IMR-90 (cell line): ENCODE data around the gene TEDC1. TPM values are rescaled to one million over a fixed set of nuclear protein-coding genes. Genes with fewer than 3 reads are reported as not detected.

ENCODE experiments used
- ATAC-seq: fragments of 200-7000 bp; cut with Tn5 transposase; 2 replicates; pipeline ENCODE4 v1.9.1; 2020; ENCODE audit warnings: low read depth, mild to moderate bottlenecking, moderate library complexity
- BruUV-seq: library from RNA; stranded (reverse); fragments of 400-500 nt; replicated peaks from 2 replicates; lab custom pipeline; 2021; lab: Mats Ljungman, UMichigan
- CTCF ChIA-PET: fragments of 300-600 bp; formaldehyde crosslinking; extraction: SDS; loops from one replicate; lab custom pipeline; 2021; ENCODE audit warnings: antibody characterized with exemption; lab: Yijun Ruan, JAX
- POLR2A ChIA-PET: fragments of 300-600 bp; sonication (Branson Sonifier 250); formaldehyde crosslinking; loops from one replicate; lab custom pipeline; 2022; ENCODE audit warnings: antibody characterized with exemption; ENCODE audit not compliant: unreplicated experiment; lab: Charles Lee
- DNase-seq: peaks from one replicate; pipeline ENCODE4 v3.0.0; 2013
- H2AFZ ChIP-seq: replicated peaks from 2 replicates; pipeline ENCODE3; 2013; ENCODE audit warnings: low read length, mild to moderate bottlenecking; ENCODE audit not compliant: poor library complexity
- H2AK5ac ChIP-seq: 2 replicates; pipeline ENCODE4 v1.6.1; 2013; ENCODE audit warnings: low read depth, low read length, inconsistent platforms
- H2AK9ac ChIP-seq: replicated peaks from 2 replicates; pipeline ENCODE3; 2013; ENCODE audit warnings: mild to moderate bottlenecking, low read depth, low read length, moderate library complexity; ENCODE audit not compliant: poor library complexity
- H2BK120ac ChIP-seq: 2 replicates; pipeline ENCODE4 v1.6.1; 2013; ENCODE audit warnings: low read depth, low read length, inconsistent platforms
- H2BK15ac ChIP-seq: 3 replicates; pipeline ENCODE4 v1.6.1; 2013; ENCODE audit warnings: low read depth, low read length, inconsistent platforms
- H2BK20ac ChIP-seq: 2 replicates; pipeline ENCODE4 v1.6.1; 2013; ENCODE audit warnings: low read depth, mild to moderate bottlenecking, inconsistent platforms, low read length, moderate library complexity
- H2BK5ac ChIP-seq: 2 replicates; pipeline ENCODE4 v1.6.1; 2013; ENCODE audit warnings: mild to moderate bottlenecking, low read depth, low read length, inconsistent platforms; ENCODE audit not compliant: poor library complexity, severe bottlenecking
- H3K14ac ChIP-seq: replicated peaks from 2 replicates; pipeline ENCODE4 v1.6.1; 2013; ENCODE audit warnings: low read depth, low read length, inconsistent platforms
- H3K18ac ChIP-seq: 2 replicates; pipeline ENCODE4 v1.6.1; 2013; ENCODE audit warnings: low read depth, low read length, control low read depth
- H3K23ac ChIP-seq: 2 replicates; pipeline ENCODE4 v1.6.1; 2013; ENCODE audit warnings: low read depth, low read length, inconsistent platforms
- H3K27ac ChIP-seq: 2 replicates; pipeline ENCODE4 v1.5.1; 2013; ENCODE audit warnings: mild to moderate bottlenecking, control low read depth, low read length; ENCODE audit not compliant: insufficient read depth
- H3K27me3 ChIP-seq: 2 replicates; pipeline ENCODE4 v1.6.1; 2013; ENCODE audit warnings: low read length; ENCODE audit not compliant: control insufficient read depth, insufficient read depth
- H3K36me3 ChIP-seq: 2 replicates; pipeline ENCODE4 v1.6.1; 2013; ENCODE audit warnings: low read length, mixed read lengths; ENCODE audit not compliant: control insufficient read depth, insufficient read depth
- H3K4ac ChIP-seq: 2 replicates; pipeline ENCODE4 v1.6.1; 2013; ENCODE audit warnings: low read depth, low read length, inconsistent platforms
- H3K4me1 ChIP-seq: 2 replicates; pipeline ENCODE4 v1.6.1; 2013; ENCODE audit warnings: low read length, mixed read lengths; ENCODE audit not compliant: control insufficient read depth, insufficient read depth
- H3K4me2 ChIP-seq: 2 replicates; pipeline ENCODE4 v1.6.1; 2013; ENCODE audit warnings: low read depth, mild to moderate bottlenecking, control low read depth, low read length, moderate library complexity
- H3K4me3 ChIP-seq: 2 replicates; pipeline ENCODE4 v1.5.1; 2013; ENCODE audit warnings: low read depth, mild to moderate bottlenecking, control low read depth, low read length, moderate library complexity; ENCODE audit not compliant: insufficient read depth
- H3K56ac ChIP-seq: 2 replicates; pipeline ENCODE4 v1.6.1; 2013; ENCODE audit warnings: low read length, inconsistent platforms; ENCODE audit not compliant: insufficient read depth; ENCODE audit errors: extremely low read depth
- H3K79me1 ChIP-seq, 2 experiments: 2 replicates each; pipeline ENCODE4 v1.6.1; 2013; ENCODE audit warnings: low read length in 2 of 2, inconsistent platforms in 1 of 2, low read depth in 1 of 2
- H3K9ac ChIP-seq: 2 replicates; pipeline ENCODE4 v1.6.1; 2013; ENCODE audit warnings: low read depth, low read length, control low read depth
- H3K9me1 ChIP-seq: 2 replicates; pipeline ENCODE4 v1.6.1; 2013; ENCODE audit warnings: low read length, inconsistent platforms; ENCODE audit not compliant: insufficient read depth
- H3K9me3 ChIP-seq: 2 replicates; pipeline ENCODE4 v1.6.1; 2013; ENCODE audit warnings: low read length; ENCODE audit not compliant: control insufficient read depth, insufficient read depth
- H4K20me1 ChIP-seq: 2 replicates; pipeline ENCODE4 v1.6.1; 2013; ENCODE audit warnings: low read length, inconsistent platforms; ENCODE audit not compliant: insufficient read depth
- H4K5ac ChIP-seq: 2 replicates; pipeline ENCODE4 v1.6.1; 2013; ENCODE audit warnings: mild to moderate bottlenecking, low read depth, low read length, control low read depth
- H4K8ac ChIP-seq, 2 experiments: 2 replicates each; pipeline ENCODE4 v1.6.1; 2013; ENCODE audit warnings: low read depth in 2 of 2, low read length in 2 of 2, control low read depth in 1 of 2, inconsistent platforms in 1 of 2
- H4K91ac ChIP-seq: 2 replicates; pipeline ENCODE4 v1.6.1; 2013; ENCODE audit warnings: low read depth, low read length, inconsistent platforms; ENCODE audit not compliant: insufficient read depth
- BHLHE40 ChIP-seq: fragments of 150-350 bp; IDR thresholded peaks from 2 replicates; pipeline ENCODE4 v1.6.1; 2016; ENCODE audit warnings: mild to moderate bottlenecking, low read depth, low read length
- CEBPB ChIP-seq: IDR thresholded peaks from 2 replicates; pipeline ENCODE4 v1.6.1; 2012; ENCODE audit warnings: low read depth, low read length, improper control_type of control experiment
- CHD1 ChIP-seq: IDR thresholded peaks from 2 replicates; pipeline ENCODE4 v1.6.1; 2012; ENCODE audit warnings: low read depth, low read length, improper control_type of control experiment
- RAD21 ChIP-seq: IDR thresholded peaks from 2 replicates; pipeline ENCODE4 v1.6.1; 2012; ENCODE audit warnings: low read length, improper control_type of control experiment
- RCOR1 ChIP-seq: IDR thresholded peaks from 2 replicates; pipeline ENCODE4 v1.6.1; 2012; ENCODE audit warnings: mild to moderate bottlenecking, low read length, improper control_type of control experiment; ENCODE audit not compliant: insufficient replicate concordance
- RFX5 ChIP-seq: IDR thresholded peaks from 2 replicates; pipeline ENCODE4 v1.8.0; 2012; ENCODE audit warnings: low read depth, mild to moderate bottlenecking, low read length, moderate library complexity
- SMC3 ChIP-seq: fragments of 150-350 bp; IDR thresholded peaks from 2 replicates; pipeline ENCODE4 v1.6.1; 2016; ENCODE audit warnings: low read depth, mild to moderate bottlenecking, antibody characterized with exemption, low read length, moderate library complexity
- WGBS, 2 experiments: methylation state at CpG; one replicate each; pipeline versions ENCODE4 v1.1.5 to v1.1.7; 2013; ENCODE audit warnings: missing lambda C conversion rate in 2 of 2; ENCODE audit not compliant: insufficient read length in 1 of 2; ENCODE audit errors: extremely low coverage in 2 of 2; 5-methylcytosine and 5-hydroxymethylcytosine counted together
- dilution Hi-C: fragments of 300-500 bp; cut with HindIII; formaldehyde crosslinking; loops from one replicate; pipeline ENCODE4 v1.14.3; 2018; ENCODE audit warnings: low sequenced_read_pairs; ENCODE audit not compliant: unreplicated experiment
- in situ Hi-C: fragments of 300-500 bp; cut with MboI; formaldehyde crosslinking; loops from 3 replicates; pipeline ENCODE4 v1.14.3; 2019; ENCODE audit warnings: low sequenced_read_pairs, inconsistent platforms, mixed read lengths
- intact Hi-C: fragments of 100-400 bp; cut with micrococcal nuclease; formaldehyde crosslinking; loops from 2 replicates; pipeline ENCODE4 v1.10.0; 2022
- polyA plus RNA-seq, 3 experiments: library from polyadenylated mRNA; depleted of rRNA; stranded (reverse); fragments of >200 nt; gene quantifications; 2 replicates each; pipeline ENCODE4 v1.2.3, GENCODE V29; 2012; ENCODE audit warnings: low replicate concordance in 1 of 3
- total RNA-seq: library from RNA; depleted of rRNA; stranded (reverse); fragments of >200 nt; gene quantifications from 2 replicates; pipeline ENCODE4 v1.2.3, GENCODE V29; 2012
- TF ChIP-seq, protein P1 (sequence below): conservative IDR thresholded peaks from 2 replicates; pipeline ENCODE4 v1.5.1; 2012; ENCODE audit warnings: mild to moderate bottlenecking, low read depth, low read length, improper control_type of control experiment

The TEDC1 gene
- total and polyA plus RNA-seq, 2 of the 4 experiments (the other 2 are of a cell fraction): 5.7 to 6.4 TPM

DNA sequence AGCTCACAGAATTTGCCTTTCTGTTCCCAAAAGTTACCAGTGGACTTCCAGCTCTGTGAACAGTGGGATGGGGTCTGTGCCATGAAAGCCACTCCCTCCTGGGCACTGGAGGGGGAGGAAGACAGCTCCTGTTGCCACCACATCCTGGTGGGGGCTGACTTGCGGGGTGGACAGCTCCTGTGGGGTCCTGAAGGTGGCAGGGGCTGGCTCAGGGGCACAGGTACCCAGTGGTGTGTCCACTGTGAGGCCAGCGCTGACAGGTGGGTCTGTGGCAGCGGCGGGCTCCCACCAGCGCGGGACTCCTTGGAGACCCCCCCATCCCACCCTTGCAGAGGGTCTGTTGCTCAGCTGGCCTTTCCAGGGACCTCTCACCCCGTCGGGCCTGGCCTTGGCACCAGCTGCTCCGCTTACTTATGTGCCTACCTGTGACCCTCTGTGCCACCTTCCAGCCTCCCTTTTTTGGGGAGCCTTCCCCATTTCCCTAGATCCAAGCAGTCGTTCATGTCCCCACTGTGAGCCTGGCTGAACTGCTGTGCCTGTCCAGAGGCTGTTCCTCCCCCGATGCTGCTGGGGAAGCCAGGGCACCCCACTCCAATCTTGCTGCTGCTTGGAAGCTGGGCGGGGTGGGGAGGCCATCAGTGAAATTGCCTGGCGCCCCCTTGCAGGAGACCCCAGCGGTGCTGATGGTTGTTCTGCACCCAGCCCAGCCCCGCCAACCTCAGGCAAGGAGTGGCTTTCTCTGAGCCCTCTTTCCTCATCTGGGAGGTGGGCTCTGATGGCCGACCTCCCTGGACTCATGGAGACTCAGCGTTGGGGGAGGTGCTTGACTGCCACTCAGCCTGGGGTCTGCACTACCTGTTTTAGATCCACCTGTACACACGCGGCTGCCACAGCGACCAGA is 2.2 kb downstream of the TEDC1 start:
- Histone ChIP-seq H2AFZ (no peak overlapping the region), H3K23ac (no peak overlapping the region), H4K91ac (no peak overlapping the region), H2AK5ac (no peak overlapping the region), H2BK5ac (no peak overlapping the region), H3K27me3 (no peaks in the 10 kb centered on the region), H3K9me1 (peaks cover 6% of the 10 kb centered on the region; the same call in 1 of the 2 replicates), H2BK120ac (no peak overlapping the region), H4K8ac (no peak overlapping the region), H4K5ac (no peak overlapping the region), H3K4me3 (no peak overlapping the region), H3K4me2 (no peak overlapping the region), H3K36me3 (no peaks in the 10 kb centered on the region), H3K27ac (no peak overlapping the region), H2BK15ac (no peak overlapping the region), H3K4me1 (peaks cover 2% of the 10 kb centered on the region; the same call in 1 of the 2 replicates), H3K9ac (no peak overlapping the region), H3K14ac (no peak overlapping the region), H3K79me1 (peaks cover 0 to 5% of the 10 kb centered on the region in 2 experiments; a peak in 1 of 4 replicates), H2AK9ac (no peak overlapping the region), H4K20me1 (0 out of 2 replicates have a peak, but pooled peaks cover 6% of the 10 kb centered on the region), H3K18ac (no peak overlapping the region), H3K56ac (no peak overlapping the region), H3K4ac (no peak overlapping the region), H3K9me3 (no peaks in the 10 kb centered on the region), H2BK20ac (no peak overlapping the region)
- no peak for DNase-seq
- in situ Hi-C loops (no loop called here), dilution Hi-C loops (no loop called here), intact Hi-C loops (loop anchor here (5.0 kb wide), 1 partner anchor 34 kb away; the partner anchor contains the start of gene TMEM121)
- TF ChIP-seq RFX5: no peak
- no peak for TF ChIP-seq CEBPB
- TF ChIP-seq RAD21: no peak
- no peak for TF ChIP-seq SMC3
- TF ChIP-seq BHLHE40: no peak
- TF ChIP-seq, protein P1, sequence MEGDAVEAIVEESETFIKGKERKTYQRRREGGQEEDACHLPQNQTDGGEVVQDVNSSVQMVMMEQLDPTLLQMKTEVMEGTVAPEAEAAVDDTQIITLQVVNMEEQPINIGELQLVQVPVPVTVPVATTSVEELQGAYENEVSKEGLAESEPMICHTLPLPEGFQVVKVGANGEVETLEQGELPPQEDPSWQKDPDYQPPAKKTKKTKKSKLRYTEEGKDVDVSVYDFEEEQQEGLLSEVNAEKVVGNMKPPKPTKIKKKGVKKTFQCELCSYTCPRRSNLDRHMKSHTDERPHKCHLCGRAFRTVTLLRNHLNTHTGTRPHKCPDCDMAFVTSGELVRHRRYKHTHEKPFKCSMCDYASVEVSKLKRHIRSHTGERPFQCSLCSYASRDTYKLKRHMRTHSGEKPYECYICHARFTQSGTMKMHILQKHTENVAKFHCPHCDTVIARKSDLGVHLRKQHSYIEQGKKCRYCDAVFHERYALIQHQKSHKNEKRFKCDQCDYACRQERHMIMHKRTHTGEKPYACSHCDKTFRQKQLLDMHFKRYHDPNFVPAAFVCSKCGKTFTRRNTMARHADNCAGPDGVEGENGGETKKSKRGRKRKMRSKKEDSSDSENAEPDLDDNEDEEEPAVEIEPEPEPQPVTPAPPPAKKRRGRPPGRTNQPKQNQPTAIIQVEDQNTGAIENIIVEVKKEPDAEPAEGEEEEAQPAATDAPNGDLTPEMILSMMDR: no peak
- TF ChIP-seq CHD1: no peak
- no peak for TF ChIP-seq RCOR1
- ChIA-PET POLR2A (no interaction called here), CTCF (no interaction called here)
- WGBS, 2 experiments: 89% methylated on average over 6 of the region's 20 CpGs; no CpG with 5 or more reads in 1 of the 2 experiments
- ATAC-seq: no peak
- BruUV-seq: no TSS peak
